PFSK-1 (cell line): ENCODE results near the gene NFAM1.

Experiments
- POLR2AphosphoS5 ChIP-seq: IDR thresholded peaks from 2 replicates; pipeline ENCODE4 v1.6.1; 2012; ENCODE audit warnings: low read depth, mild to moderate bottlenecking, control low read depth, low read length, moderate library complexity
- REST ChIP-seq, 2 experiments: IDR thresholded peaks; 2 replicates each; pipeline versions ENCODE4 v1.6.1 to v1.8.0; 2011 to 2012; ENCODE audit warnings: low read depth in 2 of 2, low read length in 2 of 2, control low read depth in 1 of 2, inconsistent platforms in 1 of 2, mild to moderate bottlenecking in 1 of 2, moderate library complexity in 1 of 2; ENCODE audit not compliant: insufficient read depth in 1 of 2
- SIN3A ChIP-seq: IDR thresholded peaks from 2 replicates; pipeline ENCODE4 v1.6.1; 2012; ENCODE audit warnings: mild to moderate bottlenecking, low read length, moderate library complexity, borderline replicate concordance; ENCODE audit not compliant: insufficient read depth
- TAF1 ChIP-seq: IDR thresholded peaks from 2 replicates; pipeline ENCODE4 v1.6.1; 2012; ENCODE audit warnings: low read length, control low read depth, borderline replicate concordance; ENCODE audit not compliant: insufficient read depth

GRCh38 chr22:42396621-42397331 is 35.4 kb downstream of the NFAM1 start:
- no peak for TF ChIP-seq POLR2AphosphoS5
- TF ChIP-seq REST (IDR thresholded peaks at IDR 0.05; ENCODE audit: insufficient read depth in 1 of 2, low read depth in 2 of 2, low read length in 2 of 2), result no peak
- no peak for TF ChIP-seq TAF1
- no peak for TF ChIP-seq SIN3A
